OCI-M1 (cell line): ENCODE data around the gene MRGPRX4.
"Not testable (repeated sequence)": the region's sequence is repeated elsewhere in the genome, so short reads cannot be mapped to it uniquely, and the experiment has no call there.

Experiments used
- DNase-seq: peaks from one replicate; lab custom pipeline; 2025; lab: John Stamatoyannopoulos, UW

Gene MRGPRX4

GRCh38 chr11:18172666-18173065, at the start of gene MRGPRX4:
Gene MRGPRX4 (plus strand): TSS chr11:18172837. CDS start chr11:18173257, 420 bp downstream.
- no peak for DNase-seq

GRCh38 chr11:18131115-18131514, 41.5 kb upstream of the MRGPRX4 start:
- not testable (repeated sequence) for DNase-seq

GRCh38 chr11:18132341-18132740, 40.3 kb upstream of the MRGPRX4 start, which contains the start of gene MRGPRX3:
Gene MRGPRX3 (plus strand): TSS chr11:18132571. CDS start chr11:18137203, 4,632 bp downstream.
- DNase-seq = no peak

- DNase-seq = no peak
Measured at GRCh38 chr11:18135308-18135707, 37.3 kb upstream of the MRGPRX4 start.

GRCh38 chr11:18137186-18137800, 35.3 kb upstream of the MRGPRX4 start:
- no peak for DNase-seq

GRCh38 chr11:18140145-18140544, 32.5 kb upstream of the MRGPRX4 start:
- no peak for DNase-seq

- DNase-seq = no peak
Measured at GRCh38 chr11:18144243-18144642, 28.4 kb upstream of the MRGPRX4 start.

- DNase-seq = peak; percentile 8
Measured at GRCh38 chr11:18145025-18145424, 27.6 kb upstream of the MRGPRX4 start.

- no peak for DNase-seq
Measured at GRCh38 chr11:18145837-18146236, 26.8 kb upstream of the MRGPRX4 start.

- no peak for DNase-seq
Measured at GRCh38 chr11:18151581-18151980, 21.1 kb upstream of the MRGPRX4 start.

GRCh38 chr11:18168372-18168771, 4.3 kb upstream of the MRGPRX4 start:
- no peak for DNase-seq

GRCh38 chr11:18171377-18172000, 1.1 kb upstream of the MRGPRX4 start:
- peak; percentile 32 for DNase-seq

GRCh38 chr11:18173225-18173866, 709 bp downstream of the MRGPRX4 start:
- no peak for DNase-seq

GRCh38 chr11:18188796-18189195, 16.2 kb downstream of the MRGPRX4 start:
- no peak for DNase-seq

GRCh38 chr11:18189476-18190245, 17.0 kb downstream of the MRGPRX4 start:
- not testable (repeated sequence) for DNase-seq

- DNase-seq = peak; percentile 52
Measured at GRCh38 chr11:18191376-18191775, 18.7 kb downstream of the MRGPRX4 start.

GRCh38 chr11:18193010-18193409, 20.4 kb downstream of the MRGPRX4 start:
- no peak for DNase-seq

- no peak for DNase-seq
Measured at GRCh38 chr11:18196532-18196931, 23.9 kb downstream of the MRGPRX4 start.

- DNase-seq = not testable (repeated sequence)
Measured at GRCh38 chr11:18197738-18198137, 25.1 kb downstream of the MRGPRX4 start.

- peak; percentile 9 for DNase-seq
Measured at GRCh38 chr11:18203723-18204122, 31.1 kb downstream of the MRGPRX4 start.

- no peak for DNase-seq
Measured at GRCh38 chr11:18204220-18204619, 31.6 kb downstream of the MRGPRX4 start.

GRCh38 chr11:18204771-18205170, 32.1 kb downstream of the MRGPRX4 start:
- DNase-seq = no peak
